ENCODE results near the gene AOPEP.

Gene AOPEP

DNA sequence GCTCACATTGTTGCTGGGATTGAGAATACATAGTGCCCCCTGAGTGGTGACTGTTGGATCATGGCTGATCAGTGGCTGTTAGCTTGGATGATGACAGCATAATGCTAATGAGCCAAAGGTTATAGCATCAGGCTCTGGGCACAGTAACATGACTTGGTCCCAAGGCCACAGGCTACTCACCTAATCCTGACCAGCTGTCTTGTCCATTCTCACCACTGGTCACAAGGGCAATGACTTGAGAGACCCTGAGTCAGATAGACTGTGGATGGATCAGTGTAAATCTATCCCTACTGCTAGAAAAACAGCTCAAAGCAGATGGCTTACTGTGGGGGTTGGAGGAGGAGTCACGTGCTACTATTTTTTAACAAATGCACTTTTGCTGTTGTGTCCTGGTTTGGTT lies 74.7 kb downstream of the AOPEP start:
- 83 to 90% methylated on average over 1 of the region's 1 CpG for WGBS, 2 experiments
- Histone ChIP-seq H3K4me3 (ENCODE audit: insufficient read depth, low read depth, low read length) (no peak overlapping the region), H3K4me1 (ENCODE audit: control insufficient read depth, insufficient read depth, low read length) (no peaks in the 10 kb centered on the region), H3K36me3 (ENCODE audit: control insufficient read depth, insufficient read depth, low read length) (peaks cover 4% of the 10 kb centered on the region), H3K27ac (ENCODE audit: insufficient read depth, low read depth, low read length, poor library complexity, severe bottlenecking) (no peak overlapping the region), H3K9me3 (ENCODE audit: control insufficient read depth, low read length) (no peaks in the 10 kb centered on the region), H3K27me3 (ENCODE audit: control insufficient read depth, insufficient read depth, low read length, poor library complexity, severe bottlenecking) (no peaks in the 10 kb centered on the region)

DNA sequence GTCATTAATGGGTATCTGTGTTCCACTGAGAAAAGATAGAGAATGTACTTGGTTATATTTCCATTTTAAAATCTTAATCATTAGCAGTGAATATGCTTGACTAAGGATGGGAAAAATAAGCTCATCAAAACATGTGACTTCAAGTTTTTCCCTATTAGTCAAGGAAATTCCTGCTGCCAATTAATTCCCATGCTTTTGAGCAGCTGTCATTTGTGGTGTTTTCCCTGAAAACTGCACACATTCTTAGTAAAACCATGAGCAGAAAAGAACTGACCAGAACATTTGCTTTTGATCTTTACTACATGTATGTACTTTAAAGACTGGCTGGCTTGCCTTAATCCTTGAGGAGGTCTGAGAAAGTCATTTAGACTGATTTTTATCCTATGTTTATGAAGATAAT lies 75.2 kb downstream of the AOPEP start:
- Histone ChIP-seq H3K9me3 (ENCODE audit: control insufficient read depth, low read length) (no peaks in the 10 kb centered on the region), H3K36me3 (ENCODE audit: control insufficient read depth, insufficient read depth, low read length) (peaks cover 4% of the 10 kb centered on the region), H3K27me3 (ENCODE audit: control insufficient read depth, insufficient read depth, low read length, poor library complexity, severe bottlenecking) (no peaks in the 10 kb centered on the region), H3K4me3 (ENCODE audit: insufficient read depth, low read depth, low read length) (no peak overlapping the region), H3K27ac (ENCODE audit: insufficient read depth, low read depth, low read length, poor library complexity, severe bottlenecking) (no peak overlapping the region), H3K4me1 (ENCODE audit: control insufficient read depth, insufficient read depth, low read length) (no peaks in the 10 kb centered on the region)

- Histone ChIP-seq H3K27me3 (ENCODE audit: control insufficient read depth, insufficient read depth, low read length, poor library complexity, severe bottlenecking) (no peaks in the 10 kb centered on the region), H3K4me3 (ENCODE audit: insufficient read depth, low read depth, low read length) (no peak overlapping the region), H3K4me1 (ENCODE audit: control insufficient read depth, insufficient read depth, low read length) (no peaks in the 10 kb centered on the region), H3K36me3 (ENCODE audit: control insufficient read depth, insufficient read depth, low read length) (peaks cover 4% of the 10 kb centered on the region), H3K9me3 (ENCODE audit: control insufficient read depth, low read length) (no peaks in the 10 kb centered on the region), H3K27ac (ENCODE audit: insufficient read depth, low read depth, low read length, poor library complexity, severe bottlenecking) (no peak overlapping the region)
- 89 to 100% methylated on average over 1 of the region's 1 CpG for WGBS, 2 experiments
These were observed 75.8 kb downstream of the AOPEP start for GRCh38 chr9:94802251-94802650.

GRCh38 chr9:94802793-94803192 lies 76.3 kb downstream of the AOPEP start:
- Histone ChIP-seq H3K4me1 (ENCODE audit: control insufficient read depth, insufficient read depth, low read length) (no peaks in the 10 kb centered on the region), H3K27me3 (ENCODE audit: control insufficient read depth, insufficient read depth, low read length, poor library complexity, severe bottlenecking) (no peaks in the 10 kb centered on the region), H3K27ac (ENCODE audit: insufficient read depth, low read depth, low read length, poor library complexity, severe bottlenecking) (no peak overlapping the region), H3K4me3 (ENCODE audit: insufficient read depth, low read depth, low read length) (no peak overlapping the region), H3K36me3 (ENCODE audit: control insufficient read depth, insufficient read depth, low read length) (peaks cover 7% of the 10 kb centered on the region), H3K9me3 (ENCODE audit: control insufficient read depth, low read length) (no peaks in the 10 kb centered on the region)
- WGBS, 2 experiments: 79 to 82% methylated on average over 3 of the region's 3 CpGs

DNA sequence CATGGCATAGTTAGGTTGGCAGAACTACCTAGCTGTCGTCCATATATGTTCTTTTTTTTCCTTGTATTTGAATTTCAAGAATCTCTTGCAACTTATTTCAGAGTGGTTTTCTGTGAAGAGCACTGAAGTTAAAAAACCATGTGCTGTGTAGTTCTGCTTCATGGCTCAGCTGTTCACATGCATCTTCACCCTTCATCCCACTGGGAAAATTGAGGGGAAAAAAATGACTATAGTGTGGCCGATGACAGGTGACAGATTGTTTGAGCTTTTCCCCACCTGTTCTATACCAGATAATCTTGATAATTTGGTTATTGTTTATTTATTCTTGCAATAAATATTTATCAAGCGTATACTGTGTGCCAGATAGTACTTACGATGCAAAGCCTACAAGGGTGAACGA lies 77.8 kb downstream of the AOPEP start:
- no peak overlapping the region for H3K27ac ChIP-seq (ENCODE audit: insufficient read depth, low read depth, low read length, poor library complexity, severe bottlenecking)
- H3K4me1 ChIP-seq (ENCODE audit: control insufficient read depth, insufficient read depth, low read length): no peaks in the 10 kb centered on the region

GRCh38 chr9:94805051-94805489 lies 78.6 kb downstream of the AOPEP start:
- Histone ChIP-seq H3K4me1 (ENCODE audit: control insufficient read depth, insufficient read depth, low read length) (no peaks in the 10 kb centered on the region), H3K36me3 (ENCODE audit: control insufficient read depth, insufficient read depth, low read length) (peaks cover 13% of the 10 kb centered on the region), H3K27me3 (ENCODE audit: control insufficient read depth, insufficient read depth, low read length, poor library complexity, severe bottlenecking) (no peaks in the 10 kb centered on the region), H3K4me3 (ENCODE audit: insufficient read depth, low read depth, low read length) (no peak overlapping the region), H3K9me3 (ENCODE audit: control insufficient read depth, low read length) (no peaks in the 10 kb centered on the region), H3K27ac (ENCODE audit: insufficient read depth, low read depth, low read length, poor library complexity, severe bottlenecking) (no peak overlapping the region)
- WGBS, 2 experiments: 92 to 97% methylated on average over 8 of the region's 8 CpGs

More for the DNA sequence above, 77.8 kb downstream of the AOPEP start:
- Histone ChIP-seq H3K9me3 (ENCODE audit: control insufficient read depth, low read length) (no peaks in the 10 kb centered on the region), H3K4me3 (ENCODE audit: insufficient read depth, low read depth, low read length) (no peak overlapping the region), H3K36me3 (ENCODE audit: control insufficient read depth, insufficient read depth, low read length) (peaks cover 13% of the 10 kb centered on the region), H3K27me3 (ENCODE audit: control insufficient read depth, insufficient read depth, low read length, poor library complexity, severe bottlenecking) (no peaks in the 10 kb centered on the region)
- 95 to 98% methylated on average over 4 to 5 of the region's 5 CpGs for WGBS, 2 experiments

DNA sequence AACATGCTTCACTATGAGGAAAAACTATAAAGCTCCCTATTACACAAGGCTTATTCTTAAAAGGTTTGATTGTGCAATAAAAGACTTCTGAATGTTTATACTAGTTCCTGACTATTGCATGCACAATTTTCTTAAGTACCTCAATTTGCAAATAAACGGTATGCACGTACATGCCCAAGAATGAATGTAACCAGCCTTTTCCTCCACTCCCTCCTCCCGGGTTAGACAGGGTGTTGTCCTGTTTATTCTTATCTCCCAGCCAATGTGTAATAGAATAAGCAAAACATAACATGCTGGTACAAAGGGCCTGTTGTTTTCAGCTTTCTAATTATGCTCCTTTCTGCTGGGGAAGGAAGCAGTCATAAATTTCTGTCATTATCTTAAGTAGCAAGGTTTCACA lies 79.1 kb downstream of the AOPEP start:
- peaks cover 13% of the 10 kb centered on the region for H3K36me3 ChIP-seq (ENCODE audit: control insufficient read depth, insufficient read depth, low read length)
- no peaks in the 10 kb centered on the region for H3K9me3 ChIP-seq (ENCODE audit: control insufficient read depth, low read length)
- no peaks in the 10 kb centered on the region for H3K4me1 ChIP-seq (ENCODE audit: control insufficient read depth, insufficient read depth, low read length)
- H3K27me3 ChIP-seq (ENCODE audit: control insufficient read depth, insufficient read depth, low read length, poor library complexity, severe bottlenecking): no peaks in the 10 kb centered on the region
- no peak overlapping the region for H3K27ac ChIP-seq (ENCODE audit: insufficient read depth, low read depth, low read length, poor library complexity, severe bottlenecking)
- 90 to 95% methylated on average over 3 of the region's 3 CpGs for WGBS, 2 experiments
- no peak overlapping the region for H3K4me3 ChIP-seq (ENCODE audit: insufficient read depth, low read depth, low read length)

- Histone ChIP-seq H3K9me3 (ENCODE audit: control insufficient read depth, low read length) (no peaks in the 10 kb centered on the region), H3K36me3 (ENCODE audit: control insufficient read depth, insufficient read depth, low read length) (peaks cover 9% of the 10 kb centered on the region), H3K27me3 (ENCODE audit: control insufficient read depth, insufficient read depth, low read length, poor library complexity, severe bottlenecking) (no peaks in the 10 kb centered on the region), H3K4me1 (ENCODE audit: control insufficient read depth, insufficient read depth, low read length) (no peaks in the 10 kb centered on the region), H3K4me3 (ENCODE audit: insufficient read depth, low read depth, low read length) (no peak overlapping the region), H3K27ac (ENCODE audit: insufficient read depth, low read depth, low read length, poor library complexity, severe bottlenecking) (no peak overlapping the region)
- WGBS, 2 experiments: 89 to 94% methylated on average over 3 of the region's 3 CpGs
These were observed 79.9 kb downstream of the AOPEP start for GRCh38 chr9:94806307-94806893.

DNA sequence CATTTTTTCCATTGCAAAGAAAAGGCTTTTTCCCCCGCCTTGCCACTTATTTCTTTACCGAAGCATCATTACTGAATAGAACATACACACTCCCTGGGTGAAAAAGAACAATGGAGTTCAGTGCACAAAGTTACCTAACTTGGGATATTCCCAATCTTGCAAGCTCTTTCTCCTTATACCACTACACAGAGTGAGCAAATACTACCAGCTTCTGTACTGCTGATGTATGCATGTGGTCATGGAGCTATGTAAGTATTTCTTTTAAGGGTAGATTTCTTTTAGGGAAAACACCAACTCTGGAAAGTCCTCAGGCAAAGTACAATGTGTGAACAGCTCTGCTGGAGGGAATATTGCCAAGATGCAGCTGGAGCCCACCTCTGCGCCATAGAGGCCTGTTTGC lies 81.1 kb downstream of the AOPEP start:
- 93 to 94% methylated on average over 3 of the region's 3 CpGs for WGBS, 2 experiments
- H3K27ac ChIP-seq (ENCODE audit: insufficient read depth, low read depth, low read length, poor library complexity, severe bottlenecking): no peak overlapping the region
- H3K9me3 ChIP-seq (ENCODE audit: control insufficient read depth, low read length): no peaks in the 10 kb centered on the region
- no peaks in the 10 kb centered on the region for H3K4me1 ChIP-seq (ENCODE audit: control insufficient read depth, insufficient read depth, low read length)
- no peaks in the 10 kb centered on the region for H3K27me3 ChIP-seq (ENCODE audit: control insufficient read depth, insufficient read depth, low read length, poor library complexity, severe bottlenecking)
- H3K4me3 ChIP-seq (ENCODE audit: insufficient read depth, low read depth, low read length): no peak overlapping the region
- peaks cover 9% of the 10 kb centered on the region for H3K36me3 ChIP-seq (ENCODE audit: control insufficient read depth, insufficient read depth, low read length)

DNA sequence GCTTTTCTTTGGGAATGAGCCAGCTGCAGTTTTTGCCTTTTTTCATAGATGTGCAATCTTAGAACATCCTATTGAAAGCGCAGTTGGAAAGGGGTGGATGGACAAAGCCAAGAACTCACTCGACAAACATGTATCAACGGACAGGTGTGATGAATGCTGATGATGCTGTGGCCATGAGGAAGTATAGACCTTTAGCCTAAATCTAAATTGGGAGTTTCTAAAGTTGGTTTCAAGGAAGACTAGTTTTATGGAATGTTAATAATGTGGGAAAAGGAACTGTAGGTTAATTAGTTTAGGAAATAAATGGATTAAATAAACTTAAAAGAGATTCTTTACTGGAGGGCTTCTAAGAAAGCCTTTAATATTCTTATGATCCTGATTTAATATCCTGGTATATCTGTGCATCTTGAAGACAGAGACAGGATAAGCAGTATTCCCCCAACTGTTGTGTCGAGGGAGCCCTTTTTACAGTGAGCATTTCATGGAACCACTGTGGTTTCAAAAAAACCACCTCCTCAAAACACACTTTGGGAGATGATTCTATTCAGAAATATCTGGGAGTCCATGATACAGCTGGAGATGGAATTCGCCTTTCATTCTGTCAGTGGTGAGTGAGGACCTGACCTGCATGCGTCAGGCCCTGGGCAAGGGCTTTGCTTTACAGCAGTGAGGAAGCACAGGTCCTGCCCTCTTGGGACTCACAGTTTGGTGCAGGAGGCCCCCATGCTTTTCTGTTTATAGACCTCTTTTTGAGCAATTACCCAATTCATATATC lies 82.6 kb downstream of the AOPEP start:
- Histone ChIP-seq H3K36me3 (ENCODE audit: control insufficient read depth, insufficient read depth, low read length) (peaks cover 9% of the 10 kb centered on the region), H3K27me3 (ENCODE audit: control insufficient read depth, insufficient read depth, low read length, poor library complexity, severe bottlenecking) (no peaks in the 10 kb centered on the region), H3K4me1 (ENCODE audit: control insufficient read depth, insufficient read depth, low read length) (peaks cover 3% of the 10 kb centered on the region), H3K9me3 (ENCODE audit: control insufficient read depth, low read length) (no peaks in the 10 kb centered on the region), H3K27ac (ENCODE audit: insufficient read depth, low read depth, low read length, poor library complexity, severe bottlenecking) (no peak overlapping the region), H3K4me3 (ENCODE audit: insufficient read depth, low read depth, low read length) (no peak overlapping the region)
- 94 to 96% methylated on average over 6 of the region's 6 CpGs for whole genome bisulfite sequencing, 2 experiments
